GM21786 (cell line): Measurements from ENCODE around the gene L2HGDH.

ENCODE experiments used
- ATAC-seq: cut with Tn5 transposase; IDR thresholded peaks from one replicate; pipeline ENCODE4 v1.9.1; 2021; ENCODE audit not compliant: unreplicated experiment

L2HGDH gene

GRCh38 chr14:50230701-50231474 is 81.1 kb downstream of the L2HGDH start:
- ATAC-seq: peak; percentile 23

- no peak for ATAC-seq
Measured at GRCh38 chr14:50230401-50230700, 81.7 kb downstream of the L2HGDH start.

GRCh38 chr14:50229681-50230080 is 82.3 kb downstream of the L2HGDH start:
- ATAC-seq: no peak

- no peak for ATAC-seq
Measured at GRCh38 chr14:50228313-50228712, 83.7 kb downstream of the L2HGDH start.

GRCh38 chr14:50225974-50226297 is 86.1 kb downstream of the L2HGDH start:
- ATAC-seq: no peak

- ATAC-seq: no peak
Measured at GRCh38 chr14:50225067-50225973, 86.7 kb downstream of the L2HGDH start.

- ATAC-seq: no peak
Measured at GRCh38 chr14:50222055-50222613, 89.9 kb downstream of the L2HGDH start.

GRCh38 chr14:50218501-50218900 is 93.5 kb downstream of the L2HGDH start:
- no peak for ATAC-seq

- ATAC-seq: no peak
Measured at GRCh38 chr14:50215416-50215815, 96.6 kb downstream of the L2HGDH start.

- no peak for ATAC-seq
Measured at GRCh38 chr14:50213795-50214194, 98.2 kb downstream of the L2HGDH start.

GRCh38 chr14:50212726-50213125 is 99.3 kb downstream of the L2HGDH start:
- ATAC-seq: no peak

- no peak for ATAC-seq
Measured at GRCh38 chr14:50210074-50210473, 102.0 kb downstream of the L2HGDH start.

- no peak for ATAC-seq
Measured at GRCh38 chr14:50198499-50198898, 113.5 kb downstream of the L2HGDH start.

- no peak for ATAC-seq
Measured at GRCh38 chr14:50191499-50191898, 120.5 kb downstream of the L2HGDH start.
